HG03457 (cell line): Measurements from ENCODE around the gene GALNT18.

Experiments used
- ATAC-seq: cut with Tn5 transposase; IDR thresholded peaks from one replicate; pipeline ENCODE4 v1.9.1; 2021; ENCODE audit warnings: moderate number of reproducible peaks; ENCODE audit not compliant: unreplicated experiment

GALNT18 gene

DNA sequence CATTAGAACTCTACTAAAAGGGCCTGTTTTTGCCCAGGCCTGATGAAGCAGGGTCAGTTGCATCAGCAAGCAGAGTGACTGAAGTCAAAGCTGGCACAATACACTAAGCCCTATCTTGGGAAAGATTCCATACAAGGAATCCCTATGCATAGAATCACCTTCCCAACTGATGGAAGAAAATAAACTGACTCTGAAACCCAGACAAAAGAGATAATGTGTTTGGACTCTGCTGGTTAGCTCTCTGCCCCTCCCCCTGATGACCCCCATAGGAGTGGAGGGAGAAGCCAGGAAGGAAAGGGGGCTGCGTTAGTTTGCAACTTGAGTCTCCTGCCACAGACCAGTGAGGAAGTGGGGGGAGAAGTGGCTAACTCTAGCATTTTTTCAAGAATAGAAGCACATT lies 32.9 kb downstream of the GALNT18 start:
- no peak for ATAC-seq

DNA sequence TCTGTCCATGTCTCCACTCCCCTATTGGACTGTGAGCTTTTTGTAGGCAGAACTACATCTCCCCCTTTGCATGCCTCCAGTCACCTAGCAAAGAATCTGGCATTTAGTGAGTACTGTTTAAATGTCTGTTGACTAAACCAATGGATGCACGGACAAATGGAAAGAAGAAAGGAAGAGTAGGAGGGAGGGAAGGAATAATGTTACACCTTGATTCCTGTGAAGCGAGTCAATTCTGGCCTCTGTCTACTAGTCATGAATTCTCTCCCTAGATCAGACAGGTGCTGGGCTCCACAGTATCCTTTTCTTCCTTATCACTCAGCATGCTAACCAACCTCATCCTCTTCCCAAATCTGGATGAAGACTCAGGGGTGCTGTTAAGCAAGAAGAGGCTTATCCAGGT lies 33.6 kb downstream of the GALNT18 start:
- ATAC-seq: no peak

DNA sequence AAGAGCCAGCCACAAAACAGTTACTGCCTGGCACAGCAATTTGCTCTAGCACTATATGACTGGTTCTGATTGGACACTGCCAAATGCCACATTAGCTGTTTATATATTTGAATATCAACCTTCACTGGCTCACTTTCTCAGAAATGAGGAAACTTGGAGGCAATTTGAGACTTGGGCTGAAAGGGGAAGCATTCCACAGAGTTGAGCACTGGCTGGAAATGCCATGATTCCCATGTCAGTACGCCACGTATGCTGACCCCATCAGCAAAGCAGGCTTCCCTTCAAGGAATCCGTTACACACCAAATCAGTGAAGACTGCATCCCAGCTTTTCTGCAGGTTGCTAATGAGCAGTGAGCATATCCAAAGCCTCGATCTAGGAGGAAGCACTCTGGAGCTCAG lies 34.7 kb downstream of the GALNT18 start:
- ATAC-seq: no peak

DNA sequence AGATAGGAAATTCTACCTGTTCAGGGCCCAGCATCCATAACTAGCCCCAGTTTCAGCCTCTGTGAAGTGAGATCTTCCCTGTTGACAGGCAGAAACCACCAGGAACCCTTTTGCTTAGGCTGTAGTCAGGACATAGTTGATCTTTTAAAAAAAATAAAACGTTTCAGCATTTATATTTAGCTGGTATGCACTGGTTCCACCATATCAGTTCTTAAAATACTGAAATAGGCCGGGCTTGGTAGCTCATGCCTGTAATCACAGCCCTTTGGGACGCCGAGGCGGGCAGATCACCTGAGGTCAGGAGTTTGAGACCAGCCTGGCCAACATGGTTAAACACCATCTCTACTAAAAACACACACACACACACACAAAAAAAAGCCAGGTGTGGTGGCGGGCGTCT lies 35.3 kb downstream of the GALNT18 start:
- ATAC-seq: no peak

DNA sequence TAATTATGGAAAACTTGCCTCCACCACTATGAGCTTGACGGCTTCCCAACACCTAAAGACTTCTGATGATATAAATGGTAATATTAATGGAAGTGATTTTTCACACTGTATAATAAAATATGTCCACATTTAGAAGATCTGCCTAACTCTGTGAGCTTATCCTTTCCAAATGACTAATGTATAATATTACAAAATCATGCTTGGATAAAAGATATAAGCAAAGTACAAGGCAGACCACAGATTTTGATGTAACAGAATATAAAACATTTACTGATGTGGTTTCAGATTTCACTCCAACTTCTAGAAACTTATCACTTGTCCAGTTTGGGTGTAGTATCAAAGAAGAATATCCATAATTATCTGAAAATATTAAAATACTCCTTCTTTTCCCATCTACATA lies 36.9 kb downstream of the GALNT18 start:
- ATAC-seq: no peak

DNA sequence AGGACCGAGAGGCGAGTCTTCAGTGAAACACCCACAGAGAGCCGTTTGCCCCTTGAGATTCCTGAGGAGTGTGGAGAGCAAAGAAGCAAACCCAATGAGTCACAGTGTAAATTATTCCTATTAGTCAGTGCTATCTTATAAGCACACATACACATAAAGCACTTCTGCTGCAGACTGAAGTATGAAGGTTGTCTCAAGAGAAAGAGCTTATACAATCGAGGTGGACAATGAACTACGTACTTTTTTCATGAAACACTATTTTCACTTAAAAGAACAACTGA lies 37.3 kb downstream of the GALNT18 start:
- no peak for ATAC-seq

DNA sequence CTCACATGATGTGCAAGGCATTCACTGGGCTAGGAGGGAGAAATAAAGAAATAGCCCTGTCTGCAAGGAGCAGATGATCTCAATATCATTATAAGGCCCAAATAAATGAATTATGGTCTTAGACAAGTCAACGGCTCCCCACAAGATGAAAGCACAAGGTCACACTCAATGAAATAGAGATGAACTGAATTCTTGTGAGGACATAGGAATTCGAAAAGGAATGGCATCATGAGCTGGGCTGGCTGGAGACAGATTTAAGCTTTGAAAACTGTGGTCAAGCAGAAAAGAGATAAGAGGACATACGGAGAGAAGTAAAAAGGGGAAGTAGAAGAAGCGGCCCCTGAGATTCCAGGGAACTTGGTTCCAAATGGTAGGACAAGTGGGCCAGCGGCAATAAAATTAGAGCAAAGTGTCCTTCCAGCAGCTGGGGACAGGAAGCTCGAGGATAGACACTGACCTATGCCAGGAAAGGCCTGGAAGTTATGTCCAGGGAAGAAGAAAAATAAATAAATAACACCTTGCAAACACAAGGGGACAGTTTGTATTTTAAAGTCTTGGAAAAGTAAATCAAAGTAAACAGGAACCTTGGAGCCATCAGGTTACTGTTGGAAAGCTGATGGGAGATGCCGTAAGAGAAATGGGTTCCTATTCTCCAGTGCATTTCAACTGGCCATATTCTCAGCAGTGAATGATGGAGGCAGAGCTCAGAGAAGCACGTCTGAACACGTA lies 37.8 kb downstream of the GALNT18 start:
- ATAC-seq: no peak

DNA sequence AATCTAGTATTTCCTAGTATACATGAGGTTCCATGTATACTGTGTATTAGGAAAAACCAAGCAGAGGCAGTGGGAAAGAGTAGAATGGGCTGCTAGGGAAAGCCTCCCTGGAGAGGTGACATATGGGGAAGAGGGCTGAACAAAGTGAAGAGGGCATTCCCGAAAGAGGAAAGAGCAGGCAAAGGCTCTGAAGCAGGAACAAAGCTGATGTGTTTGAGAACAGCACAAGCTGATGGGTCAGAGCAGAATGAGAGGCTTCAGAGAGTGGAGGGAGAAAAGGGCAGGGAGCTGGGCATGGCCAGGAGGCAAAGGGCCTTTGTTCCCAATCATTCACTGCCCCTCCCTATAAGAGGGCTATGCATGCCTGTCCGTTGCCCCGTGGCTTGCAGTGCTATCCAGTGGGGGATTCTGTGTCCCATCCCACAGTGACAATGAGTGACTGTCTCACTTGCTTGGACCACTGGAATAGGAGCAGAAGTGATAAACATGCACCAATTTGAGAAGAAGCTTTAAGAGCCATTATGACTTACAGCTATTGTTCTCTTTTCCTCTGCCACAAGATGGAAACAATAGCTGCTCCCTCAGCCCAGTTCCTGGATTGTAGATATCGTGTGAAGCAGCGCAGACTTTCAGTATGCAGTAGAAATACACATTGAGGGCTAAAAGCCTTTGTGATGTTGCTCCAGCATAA lies 39.6 kb downstream of the GALNT18 start:
- no peak for ATAC-seq

DNA sequence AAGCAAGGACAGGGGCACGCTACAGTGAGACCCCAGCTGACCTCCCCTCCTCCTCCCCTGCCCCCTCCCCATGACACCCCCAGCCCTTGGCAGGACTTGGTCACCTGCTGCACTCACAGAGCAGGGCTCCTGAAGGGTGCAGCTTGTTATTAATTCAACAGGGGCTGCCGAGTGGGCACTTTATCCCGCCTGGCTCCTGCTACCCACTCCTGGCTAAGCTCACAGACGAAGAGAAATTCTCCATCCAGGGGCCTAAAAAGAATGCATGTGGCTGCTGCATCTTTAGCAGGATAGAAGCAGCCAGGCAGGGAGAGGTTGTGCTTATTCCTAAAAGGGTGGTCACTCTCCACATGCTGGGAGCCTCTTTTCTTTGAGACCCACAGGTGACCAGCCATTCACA lies 40.3 kb downstream of the GALNT18 start:
- ATAC-seq: no peak

DNA sequence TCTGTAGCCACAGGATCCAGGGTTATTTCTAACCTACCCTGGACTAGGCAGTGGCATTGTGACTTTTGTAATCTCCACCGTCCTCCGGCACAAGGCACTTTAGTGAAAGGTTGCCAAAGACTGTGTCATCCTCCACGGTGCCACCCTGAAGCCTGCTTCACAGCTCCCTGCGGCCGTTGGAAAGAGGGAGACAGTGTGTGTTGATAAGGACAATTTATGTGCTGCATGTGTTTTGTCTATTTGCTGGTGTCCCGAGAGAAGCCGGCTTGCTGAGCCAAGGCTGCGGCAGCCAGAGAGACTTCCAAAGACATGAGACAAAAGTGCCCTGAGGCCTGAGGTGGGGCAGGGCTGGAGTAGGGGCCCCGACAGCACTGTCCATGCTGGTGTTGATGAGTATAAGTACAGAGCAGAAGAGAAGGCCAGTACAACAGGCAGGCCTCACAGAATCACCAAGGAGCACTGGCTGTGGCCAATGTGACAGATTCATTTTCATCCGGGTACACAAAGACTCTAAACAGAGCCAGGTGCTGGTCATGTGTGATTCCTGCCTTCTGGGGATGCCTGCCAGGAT lies 40.9 kb downstream of the GALNT18 start:
- ATAC-seq: no peak

DNA sequence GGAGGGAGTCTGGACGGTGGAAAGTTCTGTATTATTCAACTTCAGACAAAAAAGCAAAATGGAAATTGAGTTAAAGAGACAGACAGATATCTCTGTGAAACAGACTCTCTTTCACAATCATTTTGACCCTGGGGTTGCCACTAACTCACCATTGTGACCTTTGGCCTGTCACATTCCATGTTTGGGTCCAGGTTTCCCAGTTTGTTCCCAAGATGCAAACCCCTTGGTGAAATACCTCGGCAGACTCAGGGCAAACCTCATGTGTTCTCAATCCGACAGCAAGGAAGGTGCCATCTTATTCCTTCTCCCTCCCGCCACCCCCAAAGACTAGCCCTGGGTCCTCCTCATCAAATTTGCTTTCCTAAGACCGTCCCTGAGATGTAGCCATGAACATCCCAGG lies 41.8 kb downstream of the GALNT18 start:
- ATAC-seq: no peak

DNA sequence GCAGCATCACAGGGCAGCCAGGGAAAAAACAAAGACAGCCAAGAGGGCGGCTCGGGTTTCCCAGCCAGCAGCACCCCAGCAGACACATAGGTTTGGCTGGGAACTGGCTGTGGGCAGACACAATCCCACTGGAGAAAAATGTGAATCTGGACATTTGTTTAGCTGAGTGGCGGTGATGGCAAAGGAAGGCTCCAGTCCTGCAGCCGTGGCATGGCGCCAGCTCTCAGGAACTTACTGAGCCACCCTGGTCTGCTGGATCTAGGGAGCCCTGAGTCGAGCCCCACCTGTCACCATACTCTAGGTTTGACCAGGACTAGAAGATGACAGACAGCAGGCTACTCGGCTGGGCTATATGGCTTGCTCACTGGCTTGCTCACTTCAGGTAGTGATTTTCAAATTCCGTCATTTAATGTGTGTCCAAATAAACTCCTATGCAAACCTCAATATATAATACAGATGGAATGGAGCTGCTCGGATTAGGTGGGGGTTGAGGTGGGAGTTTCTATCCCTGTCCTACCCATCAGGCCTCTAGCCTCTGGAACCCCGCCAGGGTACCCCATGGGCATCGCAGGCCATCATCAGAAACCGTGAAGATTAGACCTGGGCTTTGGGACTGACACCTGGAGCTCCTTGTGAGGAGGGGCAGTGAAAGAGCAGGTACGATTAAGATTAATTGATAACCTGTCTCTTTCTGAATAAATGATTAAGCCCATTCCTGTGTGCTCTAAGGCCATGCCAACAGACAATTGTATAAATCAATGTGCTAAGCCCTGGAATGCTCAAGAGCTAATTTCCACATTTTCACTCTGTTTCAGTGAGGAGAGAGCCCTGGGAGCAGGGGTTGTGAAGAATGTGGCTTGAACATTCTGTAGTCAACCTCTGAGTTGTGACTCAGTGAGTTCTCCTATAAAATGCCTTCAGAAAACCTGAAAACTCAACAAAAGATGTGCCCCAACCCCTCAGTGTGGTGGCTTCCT lies 42.5 kb downstream of the GALNT18 start:
- ATAC-seq: no peak

DNA sequence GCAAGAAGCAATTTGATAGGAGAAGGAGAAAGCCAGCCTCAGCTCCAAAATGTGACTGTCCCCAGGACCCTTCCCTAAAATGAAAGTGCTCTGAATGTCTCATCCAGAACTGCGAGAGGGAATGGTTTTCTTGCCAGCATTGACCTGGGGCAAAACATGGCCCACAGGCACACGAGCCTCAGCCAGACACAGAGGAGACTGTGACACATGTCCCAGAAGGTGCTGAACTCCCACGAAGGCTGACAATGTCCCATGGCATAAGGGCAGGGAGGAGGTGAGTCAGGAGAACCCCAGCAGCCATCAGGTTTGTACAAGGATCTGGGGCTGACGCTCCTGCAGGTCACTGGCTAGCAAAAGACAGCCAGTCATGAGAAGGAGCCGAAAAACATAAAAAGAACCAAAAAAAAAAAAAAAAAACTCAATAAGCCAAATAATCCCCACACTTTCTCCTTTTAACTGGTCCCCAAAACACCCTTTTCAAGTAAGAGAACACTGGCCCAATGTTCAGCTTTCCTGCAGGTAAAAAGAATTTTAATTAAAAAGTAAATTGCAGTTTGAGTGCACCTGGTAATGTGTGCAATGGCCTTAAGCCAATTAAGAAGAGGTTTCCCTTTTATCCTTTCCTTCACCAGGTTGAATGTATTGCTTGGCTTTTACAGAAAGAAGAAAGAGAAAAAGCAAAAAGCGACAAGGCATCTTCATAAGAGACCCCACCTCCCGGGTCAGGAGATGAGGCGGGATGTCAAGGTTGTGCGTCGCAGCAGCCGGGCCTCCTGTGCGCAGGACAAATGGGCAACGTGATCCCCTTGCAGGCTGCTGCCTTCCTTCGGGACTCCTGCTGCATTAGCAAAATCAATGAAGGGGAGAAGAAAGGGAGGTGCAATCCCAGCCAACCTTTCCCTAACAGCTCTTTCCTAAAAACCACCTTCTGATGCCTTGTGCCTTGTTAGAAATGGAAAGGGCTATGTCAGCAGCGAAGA lies 43.6 kb downstream of the GALNT18 start:
- no peak for ATAC-seq

DNA sequence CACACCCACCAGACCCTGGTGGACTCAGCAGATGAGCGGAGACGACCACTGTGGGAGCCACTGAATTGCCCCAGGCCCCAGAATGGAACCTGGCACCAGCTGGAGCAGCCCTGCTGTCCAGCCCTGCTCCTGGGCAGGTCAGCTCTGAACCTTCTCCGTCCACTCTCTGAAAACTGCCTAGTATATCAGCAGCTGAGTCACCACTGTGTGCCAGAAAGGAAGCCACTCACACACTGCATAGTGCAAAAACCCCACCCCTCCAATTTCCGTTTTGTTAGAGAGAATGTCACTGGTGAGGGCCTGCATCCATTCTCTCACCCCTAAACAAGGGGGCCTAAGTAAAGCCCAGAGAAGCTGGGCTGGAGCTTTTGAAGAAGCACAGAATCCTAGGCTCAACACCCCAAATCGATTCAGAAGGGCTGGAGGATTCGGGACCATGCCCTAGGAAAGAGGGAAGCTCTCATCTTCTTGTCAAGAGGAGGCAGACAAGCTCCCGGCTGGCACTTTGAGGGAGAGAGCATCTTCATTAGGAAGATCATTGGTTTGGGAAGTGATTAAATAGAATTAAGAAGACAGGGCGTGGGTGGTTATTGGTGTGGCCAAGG lies 44.5 kb downstream of the GALNT18 start:
- ATAC-seq: no peak

DNA sequence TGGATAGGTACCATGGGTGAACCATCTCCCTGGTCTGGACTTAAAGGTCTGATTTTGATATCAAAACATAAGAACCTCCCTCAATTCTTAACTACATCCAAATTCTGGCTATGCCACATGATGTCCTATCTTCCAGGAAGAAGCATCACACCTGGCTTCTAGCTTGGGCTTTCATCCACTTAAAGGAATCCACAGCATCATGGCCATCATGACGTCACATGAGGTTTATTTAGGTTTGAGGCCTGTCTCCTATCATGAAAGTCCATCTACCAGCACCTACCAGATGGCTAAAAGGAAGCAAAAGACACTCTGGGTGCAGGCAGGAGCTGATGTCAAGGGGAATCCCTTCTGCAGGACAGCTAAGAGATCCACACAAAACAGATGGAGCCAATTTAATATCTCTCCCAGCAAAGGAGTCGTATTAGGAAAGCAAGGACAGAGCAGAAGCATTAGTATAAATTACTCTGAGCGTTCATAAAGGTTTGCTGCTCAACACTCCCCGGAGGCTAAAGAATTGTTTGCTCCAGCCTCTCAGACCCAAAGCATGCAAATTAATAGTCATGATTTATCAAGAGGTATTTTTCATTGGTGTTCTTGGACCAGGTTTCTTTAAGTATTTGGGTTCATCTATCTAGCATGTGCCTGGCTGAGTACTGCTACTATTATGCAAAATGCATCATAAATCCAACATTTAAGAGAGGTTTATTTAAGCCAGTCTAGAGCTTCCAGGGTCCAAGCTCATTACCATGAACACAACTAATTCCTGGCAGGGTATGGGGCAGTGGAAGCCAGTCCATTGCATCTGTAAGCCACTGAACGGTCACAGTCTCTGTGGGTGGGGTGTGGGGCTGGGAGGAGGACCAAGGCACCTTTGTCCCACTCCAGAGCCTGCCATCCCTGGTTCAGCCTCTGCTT lies 47.2 kb downstream of the GALNT18 start:
- ATAC-seq: no peak

DNA sequence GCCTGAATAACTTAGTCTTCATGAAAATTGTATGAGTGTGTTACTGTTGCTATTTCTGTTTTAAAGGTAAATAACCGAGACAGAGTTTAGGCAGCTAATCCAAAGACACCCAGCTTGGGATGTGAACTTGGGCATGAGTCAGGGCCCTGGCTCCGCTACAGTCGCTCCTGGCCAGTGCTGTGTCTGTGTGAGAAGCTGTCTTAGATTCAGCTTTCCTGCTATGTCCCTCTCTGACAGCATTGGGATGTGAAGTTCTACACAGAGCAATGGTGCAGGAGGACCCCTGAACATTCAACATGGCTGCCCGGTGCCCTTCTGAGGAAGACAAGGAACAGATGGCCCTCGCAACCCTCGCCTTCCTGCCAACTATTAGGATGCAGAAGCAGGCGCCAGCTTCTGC lies 49.4 kb downstream of the GALNT18 start:
- ATAC-seq: no peak

DNA sequence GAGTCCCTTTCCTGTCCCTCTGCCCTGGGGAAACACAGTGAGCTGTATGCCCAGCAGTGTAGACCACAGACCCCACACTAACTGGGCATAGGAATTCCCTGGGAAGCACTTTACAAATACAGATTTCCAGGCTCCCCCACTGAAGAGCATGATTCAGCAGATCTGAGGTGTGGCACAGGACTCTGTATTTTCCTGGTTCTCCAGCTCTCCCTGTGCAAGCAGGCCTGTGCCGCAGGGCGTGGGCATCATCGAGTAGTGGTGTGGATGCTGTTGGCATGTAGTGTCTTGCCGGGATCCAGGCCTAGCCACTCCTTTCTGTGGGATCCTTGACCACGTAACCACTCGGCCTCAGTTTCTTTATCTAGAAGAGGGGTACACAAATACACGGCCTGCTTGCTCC lies 49.9 kb downstream of the GALNT18 start:
- ATAC-seq: no peak

DNA sequence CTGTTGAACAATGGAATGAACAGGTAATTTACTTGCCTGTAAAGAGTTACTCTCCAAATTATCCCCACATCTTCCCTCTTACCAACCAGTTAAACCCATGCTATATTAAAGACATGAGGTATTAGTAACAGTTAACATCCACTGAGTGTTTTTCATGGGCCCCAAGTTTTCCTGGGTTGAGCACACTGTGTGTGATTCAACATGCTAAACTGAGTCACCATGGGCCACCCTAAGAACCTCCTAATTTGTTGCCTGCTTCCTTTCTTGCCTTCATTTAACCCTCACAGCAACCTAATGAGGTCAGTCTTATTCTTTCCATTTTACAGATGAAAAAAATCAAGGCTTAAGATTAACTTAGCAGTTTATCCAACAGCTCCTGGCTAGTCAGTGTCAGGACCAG lies 51.0 kb downstream of the GALNT18 start:
- ATAC-seq: no peak

DNA sequence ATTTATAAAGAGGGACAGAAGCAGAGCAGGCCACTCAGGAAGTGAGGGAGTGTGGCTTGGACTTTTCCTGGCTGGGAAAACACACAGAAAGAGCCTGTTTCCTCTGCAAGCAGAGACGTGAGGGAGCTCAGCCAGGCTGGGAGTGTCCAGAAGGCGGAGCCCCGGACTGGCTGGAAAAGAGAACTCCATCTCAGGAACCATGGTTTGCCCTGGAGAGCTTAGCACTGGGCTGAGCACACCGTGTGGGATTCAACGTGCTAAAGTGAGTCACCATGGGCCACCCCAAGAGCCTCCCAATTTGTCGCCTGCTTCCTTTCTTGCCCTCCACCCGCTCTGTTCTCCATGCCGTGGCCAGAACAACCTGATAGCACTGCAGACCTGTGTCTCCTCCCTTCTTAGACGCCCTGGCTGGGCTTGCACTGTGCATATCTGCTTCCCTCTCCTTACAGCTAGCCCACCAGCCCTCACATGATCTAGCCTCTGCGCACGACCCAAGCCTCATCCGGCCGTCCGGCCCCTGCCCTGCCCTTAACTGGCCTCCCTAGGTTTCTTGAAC lies 51.8 kb downstream of the GALNT18 start:
- no peak for ATAC-seq
